Spinal cord (tissue), 10 donors: Measurements from ENCODE around the gene RNASEH2C. TPM values are rescaled to one million over a fixed set of nuclear protein-coding genes. Genes with fewer than 3 reads are reported as not detected.
"Not testable (repeated sequence)": the region's sequence is repeated elsewhere in the genome, so short reads cannot be mapped to it uniquely, and the experiment has no call there.

ENCODE experiments used
- DNase-seq, 6 donors: peaks; one replicate each; pipeline versions ENCODE4 v3.0.0 to v3.0.0-alpha.2; 2013 to 2015; ENCODE audit warnings: low spot score in 6 of 6, low read depth in 4 of 6
- H3K27ac ChIP-seq: one replicate; pipeline ENCODE4 v1.5.1; 2013; ENCODE audit warnings: low read depth, low read length, control low read depth
- H3K27me3 ChIP-seq: one replicate; pipeline ENCODE4 v1.6.1; 2013; ENCODE audit warnings: low read length; ENCODE audit not compliant: control insufficient read depth, insufficient read depth
- H3K36me3 ChIP-seq: one replicate; pipeline ENCODE4 v1.6.1; 2013; ENCODE audit warnings: low read length; ENCODE audit not compliant: control insufficient read depth, insufficient read depth
- H3K4me1 ChIP-seq: one replicate; pipeline ENCODE4 v1.6.1; 2013; ENCODE audit warnings: low read length; ENCODE audit not compliant: control insufficient read depth, insufficient read depth
- H3K4me3 ChIP-seq: one replicate; pipeline ENCODE4 v1.5.1; 2013; ENCODE audit warnings: low read depth, low read length, control low read depth
- H3K9me3 ChIP-seq: one replicate; pipeline ENCODE4 v1.6.1; 2013; ENCODE audit warnings: low read length; ENCODE audit not compliant: control insufficient read depth, insufficient read depth
- WGBS: methylation state at CpG from one replicate; pipeline ENCODE4 v1.1.5; 2013; ENCODE audit warnings: missing lambda C conversion rate; ENCODE audit not compliant: insufficient coverage; 5-methylcytosine and 5-hydroxymethylcytosine counted together
- polyA plus RNA-seq, 2 donors: library from polyadenylated mRNA; unstranded; fragments of 120-200 nt; gene quantifications; one replicate each; pipeline ENCODE4 v1.2.1, GENCODE V29; 2013; ENCODE audit not compliant: insufficient read length in 2 of 2
- total RNA-seq, 2 donors: library from RNA; depleted of rRNA in 1 of 2; stranded (reverse); fragments of 120-200 nt in 1 of 2; fragments of >200 nt in 1 of 2; gene quantifications; one replicate each; pipeline versions ENCODE4 v1.2.3 to v1.2.4, GENCODE V29; 2013 to 2014
- donor health status: healthy.

Gene RNASEH2C
- total and polyA plus RNA-seq, 4 donors = 11.8 to 56.5 (median 50.3) TPM

DNA sequence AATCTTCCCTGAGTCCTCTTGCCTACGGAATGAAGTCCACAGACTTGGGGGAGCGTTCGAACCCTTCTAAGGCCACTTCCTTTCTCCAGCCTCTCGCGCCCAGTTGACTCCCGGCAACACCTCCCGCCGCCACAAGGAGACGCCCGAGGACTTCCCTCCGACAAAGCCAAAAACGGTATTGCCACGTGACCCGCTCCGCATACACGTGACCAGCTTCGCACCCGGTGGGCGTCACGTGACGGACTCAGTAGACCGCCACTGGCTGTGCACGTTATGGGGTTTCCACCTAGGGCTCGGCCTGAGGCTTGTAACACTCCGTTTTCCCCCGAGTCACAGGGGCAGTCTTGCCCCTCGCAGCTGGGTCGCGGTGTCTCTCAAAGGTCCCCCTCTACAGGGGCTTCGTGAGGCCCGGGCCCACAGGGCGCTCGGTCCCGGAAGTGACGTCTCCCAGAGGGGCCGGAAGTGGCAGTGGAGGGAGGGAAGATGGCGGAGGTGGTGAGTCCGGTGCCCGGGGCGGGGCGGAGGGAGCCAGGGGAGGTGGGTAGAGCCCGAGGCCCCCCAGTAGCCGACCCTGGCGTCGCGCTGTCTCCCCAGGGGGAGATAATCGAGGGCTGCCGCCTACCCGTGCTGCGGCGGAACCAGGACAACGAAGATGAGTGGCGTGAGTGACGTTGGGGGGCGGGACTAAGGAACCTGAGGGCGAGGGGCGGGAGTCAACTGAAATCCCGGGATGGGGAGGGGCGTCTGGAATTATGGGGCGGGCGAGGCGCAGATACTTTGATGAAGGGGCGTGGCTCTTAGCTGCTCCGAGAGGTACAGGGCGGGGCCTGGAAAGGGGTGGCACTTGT, 8.6 kb downstream of the RNASEH2C start, which contains the start of gene KAT5:
Gene KAT5 (plus strand): TSS at position 468 of the 848 bp plus-strand sequence. CDS start 16 bp downstream, at position 484.
- WGBS = under 1% methylated on average over 65 of the region's 65 CpGs
- peak; percentile 96 to 99 (median 98) for DNase-seq
- peaks cover 23% of the 10 kb centered on the region for H3K4me1 ChIP-seq
- H3K27ac ChIP-seq = peak within 1 kb of the TSS; percentile 100
- H3K9me3 ChIP-seq = no peaks in the 10 kb centered on the region
- H3K36me3 ChIP-seq = peaks cover 39% of the 10 kb centered on the region
- no peaks in the 10 kb centered on the region for H3K27me3 ChIP-seq
- H3K4me3 ChIP-seq = peak within 1 kb of the TSS; percentile 98

DNA sequence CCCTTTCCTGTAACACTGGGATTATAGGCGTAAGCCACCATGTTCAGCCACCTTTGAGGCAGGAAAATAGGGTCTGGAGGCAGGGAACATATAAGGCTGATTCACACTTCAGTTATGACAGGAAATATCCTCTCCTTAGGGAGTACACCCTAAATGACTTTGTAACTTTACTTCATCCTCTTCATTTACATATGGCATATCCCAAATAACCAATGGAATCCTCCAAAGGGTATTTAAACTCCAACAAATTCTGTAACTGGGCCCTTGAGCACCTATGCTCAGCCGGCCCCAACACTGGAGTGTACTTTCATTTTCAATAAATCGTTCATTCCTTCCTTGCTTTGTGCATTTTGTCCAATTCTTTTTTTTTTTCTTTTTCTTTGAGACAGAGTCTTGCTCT, 10.2 kb downstream of the RNASEH2C start:
- peaks cover 27% of the 10 kb centered on the region for H3K4me1 ChIP-seq
- H3K36me3 ChIP-seq = peaks cover 25% of the 10 kb centered on the region
- no peak for DNase-seq
- H3K27me3 ChIP-seq = no peaks in the 10 kb centered on the region
- H3K27ac ChIP-seq = no peak overlapping the region
- no peaks in the 10 kb centered on the region for H3K9me3 ChIP-seq
- no peak overlapping the region for H3K4me3 ChIP-seq
- WGBS = 95% methylated on average over 2 of the region's 3 CpGs

DNA sequence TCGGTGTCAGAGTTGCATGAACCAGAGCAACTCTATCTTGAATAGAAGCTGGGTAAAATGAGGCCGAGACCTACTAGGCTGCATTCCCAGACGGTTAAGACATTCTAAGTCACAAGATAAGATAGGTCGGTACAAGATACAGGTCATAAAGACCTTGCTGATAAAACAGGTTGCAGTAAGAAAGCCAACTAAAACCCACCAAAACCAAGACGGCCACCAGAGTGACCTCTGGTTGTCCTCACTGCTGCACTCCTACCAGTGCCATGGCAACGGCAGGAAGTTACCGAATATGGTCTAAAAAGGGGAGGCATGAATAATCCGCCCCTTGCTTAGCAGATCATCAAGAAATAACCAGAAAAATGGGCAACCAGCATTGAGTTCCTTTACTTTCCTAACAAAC, 10.9 kb downstream of the RNASEH2C start:
- Histone ChIP-seq H3K27ac (no peak overlapping the region), H3K4me3 (no peak overlapping the region), H3K27me3 (no peaks in the 10 kb centered on the region), H3K4me1 (peaks cover 27% of the 10 kb centered on the region), H3K9me3 (no peaks in the 10 kb centered on the region), H3K36me3 (peaks cover 17% of the 10 kb centered on the region)
- 68% methylated on average over 5 of the region's 8 CpGs for WGBS
- no peak for DNase-seq

DNA sequence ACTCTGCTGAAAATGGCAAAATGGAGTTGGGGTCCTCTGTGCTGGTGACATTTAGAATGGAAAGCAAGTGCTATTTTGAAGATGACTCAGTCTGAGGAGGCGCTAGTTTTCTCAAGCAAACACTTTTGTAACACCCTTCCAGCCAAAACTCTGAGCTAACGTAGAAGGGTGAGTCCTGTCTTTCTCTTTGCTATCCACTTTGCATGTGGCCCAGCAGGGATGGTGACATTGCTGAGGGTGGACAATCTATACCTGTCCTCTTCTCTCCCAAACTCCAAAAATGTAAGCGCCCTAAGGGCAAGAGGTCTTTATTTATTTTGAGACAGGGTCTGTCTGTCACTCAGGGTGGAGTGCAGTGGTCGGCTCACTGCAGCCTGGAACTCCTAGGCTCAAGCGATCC, 12.1 kb downstream of the RNASEH2C start:
- peaks cover 3% of the 10 kb centered on the region for H3K27me3 ChIP-seq
- no peak overlapping the region for H3K27ac ChIP-seq
- H3K36me3 ChIP-seq = peaks cover 5% of the 10 kb centered on the region
- no CpG with 5 or more reads among the region's 5 CpGs for WGBS
- H3K4me3 ChIP-seq = no peak overlapping the region
- DNase-seq = no peak
- H3K4me1 ChIP-seq = peaks cover 21% of the 10 kb centered on the region
- no peaks in the 10 kb centered on the region for H3K9me3 ChIP-seq

DNA sequence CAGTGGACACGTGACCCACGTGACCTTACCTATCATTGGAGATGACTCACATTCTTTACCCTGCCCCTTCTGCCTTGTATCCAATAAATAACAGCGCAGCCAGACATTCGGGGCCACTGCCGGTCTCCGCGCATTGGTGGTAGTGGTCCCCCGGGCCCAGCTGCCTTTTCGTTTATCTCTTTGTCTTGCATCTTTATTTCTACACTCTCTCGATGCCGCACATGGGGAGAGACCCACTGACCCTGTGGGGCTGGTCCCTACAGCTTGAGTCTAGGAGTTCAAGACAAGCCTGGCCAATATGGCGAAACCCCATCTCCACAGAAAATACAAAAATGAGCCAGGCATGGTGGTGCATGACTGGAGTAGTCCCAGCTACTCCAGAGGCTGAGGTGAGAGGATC, 13.6 kb downstream of the RNASEH2C start:
- H3K9me3 ChIP-seq, H3K27ac ChIP-seq, DNase-seq, H3K27me3 ChIP-seq, H3K4me3 ChIP-seq, H3K36me3 ChIP-seq: not testable (repeated sequence)
- 81% methylated on average over 3 of the region's 12 CpGs for WGBS
- peaks cover 10% of the 10 kb centered on the region for H3K4me1 ChIP-seq

DNA sequence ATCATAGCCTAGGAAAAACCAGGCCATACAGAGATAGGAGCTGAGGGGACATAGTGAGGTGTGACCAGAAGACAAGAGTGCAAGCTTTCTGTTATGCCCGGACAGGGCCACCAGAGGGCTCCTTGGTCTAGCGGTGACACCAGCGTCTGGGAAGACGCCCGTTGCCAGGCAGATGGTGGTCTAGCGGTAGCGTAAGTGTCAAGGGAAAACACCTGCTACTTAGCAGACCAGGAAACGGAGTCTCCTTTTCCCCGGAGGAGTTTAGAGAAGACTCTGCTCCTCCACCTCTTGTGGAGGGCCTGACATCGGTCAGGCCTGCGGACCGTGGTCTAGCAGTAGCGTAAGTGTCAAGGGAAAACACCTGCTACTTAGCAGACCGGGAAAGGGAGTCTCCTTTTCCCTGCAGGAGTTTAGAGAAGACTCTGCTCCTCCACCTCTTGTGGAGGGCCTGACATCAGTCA, 14.3 kb downstream of the RNASEH2C start:
- H3K27me3 ChIP-seq, H3K4me1 ChIP-seq, H3K9me3 ChIP-seq, H3K36me3 ChIP-seq, H3K4me3 ChIP-seq, H3K27ac ChIP-seq: not testable (repeated sequence)
- 13% methylated on average over 9 of the region's 14 CpGs for WGBS
- peak in 3 of 6 donors; percentile 26 to 88 (median 78) for DNase-seq

DNA sequence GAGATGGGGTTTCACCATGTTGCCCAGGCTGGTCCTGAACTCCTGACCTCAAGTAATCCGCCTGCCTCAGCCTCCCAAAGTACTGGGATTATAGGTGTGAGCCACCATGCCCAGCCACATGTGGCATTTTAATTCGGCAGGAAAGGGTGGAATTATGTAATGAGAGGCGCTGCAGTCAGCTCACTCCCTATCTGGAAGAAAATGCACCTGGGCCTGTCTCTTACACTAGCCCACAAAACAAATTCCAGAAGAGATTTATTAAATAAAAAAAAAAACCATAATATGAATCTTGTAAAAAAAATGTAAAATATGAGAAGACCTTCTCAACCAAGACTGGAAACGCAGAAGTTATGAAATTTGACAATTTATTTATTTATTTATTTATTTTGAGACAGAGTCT, 16.8 kb downstream of the RNASEH2C start:
- H3K36me3 ChIP-seq = no peaks in the 10 kb centered on the region
- 83% methylated on average over 1 of the region's 4 CpGs for WGBS
- H3K27me3 ChIP-seq = peaks cover 3% of the 10 kb centered on the region
- H3K4me3 ChIP-seq = no peak overlapping the region
- H3K9me3 ChIP-seq = peaks cover 2% of the 10 kb centered on the region
- no peak overlapping the region for H3K27ac ChIP-seq
- no peak for DNase-seq
- peaks cover 4% of the 10 kb centered on the region for H3K4me1 ChIP-seq

DNA sequence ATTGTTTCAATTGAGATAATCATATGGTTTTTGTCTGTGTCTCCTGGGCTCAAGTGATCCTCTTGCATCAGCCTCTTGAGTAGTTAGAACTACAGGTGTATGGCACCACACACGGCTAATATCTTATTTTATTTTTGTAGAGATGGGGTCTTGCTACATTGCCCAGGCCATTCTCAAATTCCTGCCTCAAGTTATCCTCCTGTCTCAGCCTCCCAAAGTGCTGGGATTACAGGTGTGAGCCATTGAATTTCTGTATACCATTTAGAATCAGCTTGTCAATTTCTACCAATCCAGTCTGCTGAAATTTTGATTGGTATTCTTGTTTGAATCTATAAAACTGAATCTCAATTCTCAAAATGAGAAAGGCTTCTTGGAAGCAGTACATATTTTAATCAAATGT, 18.9 kb downstream of the RNASEH2C start:
- Histone ChIP-seq H3K4me3 (no peak overlapping the region), H3K9me3 (peaks cover 2% of the 10 kb centered on the region), H3K4me1 (peaks cover 4% of the 10 kb centered on the region), H3K36me3 (no peaks in the 10 kb centered on the region), H3K27me3 (peaks cover 3% of the 10 kb centered on the region), H3K27ac (no peak overlapping the region)
- DNase-seq = no peak
- whole genome bisulfite sequencing = no CpG with 5 or more reads among the region's 1 CpG

DNA sequence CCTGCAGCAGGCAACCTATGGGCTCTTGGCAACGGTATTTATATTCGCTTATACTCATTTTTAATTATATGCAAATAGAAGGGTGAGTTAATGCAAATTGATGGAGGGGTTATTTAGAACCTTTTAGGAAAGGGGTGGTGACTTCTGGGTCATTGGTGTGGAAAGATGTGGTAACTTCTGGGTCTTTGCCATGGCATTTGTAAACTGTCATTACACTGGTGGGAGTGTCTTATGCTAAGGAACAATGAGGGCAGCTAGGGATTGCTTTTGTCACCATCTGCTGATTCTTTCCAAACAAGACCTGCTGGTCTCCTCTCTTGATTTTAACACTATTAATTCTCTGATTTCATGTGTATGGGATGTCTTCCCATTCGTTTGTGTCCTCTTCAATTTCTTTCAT, 20.2 kb downstream of the RNASEH2C start:
- WGBS = no CpG with 5 or more reads among the region's 3 CpGs
- H3K4me1 ChIP-seq = peaks cover 7% of the 10 kb centered on the region

DNA sequence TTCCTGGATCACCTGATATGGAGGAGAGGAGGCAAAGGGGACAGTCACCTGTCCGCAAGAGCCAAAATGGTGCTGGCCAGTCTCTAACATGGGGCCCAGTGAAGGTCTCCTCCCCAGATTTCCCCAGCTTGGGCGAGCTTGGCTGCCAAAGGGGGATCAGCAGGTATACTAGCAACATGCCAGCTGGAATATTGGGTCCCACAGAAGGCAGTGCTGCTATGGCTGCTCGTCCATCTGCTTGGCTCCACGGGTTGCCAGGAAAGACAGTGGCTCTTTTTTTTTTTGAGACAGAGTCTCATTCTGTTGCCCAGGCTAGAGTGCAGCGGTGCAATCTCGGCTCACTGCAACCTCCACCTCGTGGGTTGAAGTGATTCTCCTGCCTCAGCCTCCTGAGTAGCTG, 21.3 kb downstream of the RNASEH2C start:
- H3K4me3 ChIP-seq = no peak overlapping the region
- DNase-seq = peak in 1 of 6 donors; percentile 24
- no peak overlapping the region for H3K27ac ChIP-seq
- no peaks in the 10 kb centered on the region for H3K36me3 ChIP-seq
- H3K27me3 ChIP-seq = no peaks in the 10 kb centered on the region
- peaks cover 2% of the 10 kb centered on the region for H3K9me3 ChIP-seq
- peaks cover 7% of the 10 kb centered on the region for H3K4me1 ChIP-seq
- WGBS = 69% methylated on average over 7 of the region's 7 CpGs

More for the DNA sequence above, 20.2 kb downstream of the RNASEH2C start:
- peaks cover 3% of the 10 kb centered on the region for H3K27me3 ChIP-seq
- no peak overlapping the region for H3K4me3 ChIP-seq
- peaks cover 2% of the 10 kb centered on the region for H3K9me3 ChIP-seq
- no peak overlapping the region for H3K27ac ChIP-seq
- DNase-seq = no peak
- no peaks in the 10 kb centered on the region for H3K36me3 ChIP-seq
